Vagina (tissue), 2 donors: Measurements from ENCODE around the gene NPAS2.

ENCODE experiments used
- CTCF ChIP-seq, 3 experiments: fragments of 450-650 bp in 2 of 3; fragments of 200-600 bp in 1 of 3; sonication (generic) in 1 of 3; IDR thresholded peaks; one replicate each; pipeline ENCODE4 v1.5.1; 2017 to 2019; ENCODE audit warnings: antibody characterized with exemption in 3 of 3, mild to moderate bottlenecking in 2 of 3, moderate library complexity in 2 of 3
- POLR2A ChIP-seq, 2 donors: fragments of 450-650 bp; IDR thresholded peaks; one replicate each; pipeline ENCODE4 v1.6.1; 2017; ENCODE audit warnings: antibody characterized with exemption in 2 of 2, mild to moderate bottlenecking in 2 of 2, moderate library complexity in 2 of 2
- POLR2AphosphoS5 ChIP-seq, 2 donors: sonication (generic); formaldehyde crosslinking; IDR thresholded peaks; one replicate each; pipeline ENCODE4 v1.9.0; 2017; ENCODE audit warnings: antibody characterized with exemption in 2 of 2, mild to moderate bottlenecking in 2 of 2, low read depth in 1 of 2; ENCODE audit not compliant: insufficient read depth in 1 of 2

- TF ChIP-seq CTCF (IDR thresholded peaks at IDR 0.05), result no peak
- TF ChIP-seq POLR2A (IDR thresholded peaks at IDR 0.05), result no peak
- TF ChIP-seq POLR2AphosphoS5 (IDR thresholded peaks at IDR 0.05; ENCODE audit: insufficient read depth in 1 of 2, low read depth in 1 of 2), result no peak
Measured at GRCh38 chr2:101018934-101019333, 199.0 kb downstream of the NPAS2 start.
